Activated T-helper 2 cell treated with anti-CD3 and anti-CD28 coated beads, Interferon-gamma antibody, Interleukin-2, Interleukin-4, amounts not matched to agents 10 μg/mL and 5 μg/mL and 100 μg/mL, durations not matched to agents 14 hours and 24 hours and 36 hours (primary cell): ENCODE results near the gene ZNF649. TPM values are rescaled to one million over a fixed set of nuclear protein-coding genes. Genes with fewer than 3 reads are reported as not detected.

Experiments
- DNase-seq: peaks from one replicate; pipeline ENCODE4 v3.0.0; 2021; ENCODE audit warnings: low spot score
- H3K27ac Mint-ChIP-seq: one replicate; pipeline ENCODE4 v1.8.0; 2021; ENCODE audit warnings: mixed read lengths
- H3K27me3 Mint-ChIP-seq: one replicate; pipeline ENCODE4 v1.8.0; 2021; ENCODE audit warnings: low read depth, mixed read lengths
- H3K36me3 Mint-ChIP-seq: one replicate; pipeline ENCODE4 v1.8.0; 2021; ENCODE audit warnings: low read depth, mixed read lengths
- H3K4me1 Mint-ChIP-seq: one replicate; pipeline ENCODE4 v1.8.0; 2021; ENCODE audit warnings: low read depth, mixed read lengths
- H3K4me3 Mint-ChIP-seq: one replicate; pipeline ENCODE4 v1.8.0; 2021; ENCODE audit warnings: low read depth, mild to moderate bottlenecking, moderate library complexity, mixed read lengths
- H3K9me3 Mint-ChIP-seq: one replicate; pipeline ENCODE4 v1.8.0; 2021; ENCODE audit warnings: mixed read lengths
- intact Hi-C: fragments of 100-400 bp; cut with micrococcal nuclease; formaldehyde crosslinking; loops from one replicate; pipeline ENCODE4 v1.15.1; 2023
- total RNA-seq: library from RNA; stranded (reverse); gene quantifications from 2 replicates; pipeline ENCODE4 v1.2.3, GENCODE V29; 2022

Gene ZNF649
- total RNA-seq, 1 donor from 2014 or later, result 11.8 TPM

- Mint-ChIP-seq H3K27me3 (no peaks in the 10 kb centered on the region), H3K9me3 (peaks cover 96% of the 10 kb centered on the region), H3K4me3 (no peak overlapping the region), H3K27ac (no peak overlapping the region), H3K36me3 (peaks cover 67% of the 10 kb centered on the region), H3K4me1 (no peaks in the 10 kb centered on the region)
- intact Hi-C loops, result no loop called here
- DNase-seq, result no peak
Observed at GRCh38 chr19:51873097-51873496, 31.7 kb downstream of the ZNF649 start.

GRCh38 chr19:51861870-51862622 lies 42.8 kb downstream of the ZNF649 start:
- Mint-ChIP-seq H3K4me3 (no peak overlapping the region), H3K9me3 (peaks cover 82% of the 10 kb centered on the region), H3K27ac (no peak overlapping the region), H3K36me3 (peaks cover 17% of the 10 kb centered on the region), H3K4me1 (no peaks in the 10 kb centered on the region), H3K27me3 (no peaks in the 10 kb centered on the region)
- no peak for DNase-seq
- intact Hi-C loops, result no loop called here

Other genes starting within 250 kb of the ZNF649 start
- 6.7 and 10.9 TPM in 2 replicates for gene SPACA6, start 211.7 kb downstream of the ZNF649 start, total RNA-seq
- gene HAS1, start 181.0 kb downstream of the ZNF649 start, total RNA-seq, result not detected in 2 replicates
- not detected in 2 replicates for gene FPR1, start 153.1 kb downstream of the ZNF649 start, total RNA-seq
- gene FPR2, start 143.8 kb downstream of the ZNF649 start, total RNA-seq, result not detected in 2 replicates
- not detected in 2 replicates for gene FPR3, start 109.9 kb downstream of the ZNF649 start, total RNA-seq
- 5.8 and 6.0 TPM in 2 replicates for gene ZNF577, start 17.1 kb downstream of the ZNF649 start, total RNA-seq
- 3.6 and 3.8 TPM in 2 replicates for gene ZNF613, start 22.5 kb upstream of the ZNF649 start, total RNA-seq
- gene ZNF350, start 81.8 kb upstream of the ZNF649 start, total RNA-seq, result 9.1 and 9.2 TPM in 2 replicates
- gene ZNF615, start 103.2 kb upstream of the ZNF649 start, total RNA-seq, result 6.3 and 6.7 TPM in 2 replicates
- gene ZNF614, start 123.4 kb upstream of the ZNF649 start, total RNA-seq, result 9.2 and 9.6 TPM in 2 replicates
- gene ZNF432, start 143.8 kb upstream of the ZNF649 start, total RNA-seq, result 13.3 and 15.5 TPM in 2 replicates
- gene ZNF841, start 190.7 kb upstream of the ZNF649 start, total RNA-seq, result 13.2 and 15.0 TPM in 2 replicates
- gene ZNF616, start 234.9 kb upstream of the ZNF649 start, total RNA-seq, result 6.6 and 8.5 TPM in 2 replicates